ENCODE measurements around the gene CFAP47. TPM values are rescaled to one million over a fixed set of nuclear protein-coding genes. Genes with fewer than 3 reads are reported as not detected.

The CFAP47 gene
- total and polyA plus RNA-seq, 2 of the 4 experiments (the other 2 are of a cell fraction) = not detected

DNA sequence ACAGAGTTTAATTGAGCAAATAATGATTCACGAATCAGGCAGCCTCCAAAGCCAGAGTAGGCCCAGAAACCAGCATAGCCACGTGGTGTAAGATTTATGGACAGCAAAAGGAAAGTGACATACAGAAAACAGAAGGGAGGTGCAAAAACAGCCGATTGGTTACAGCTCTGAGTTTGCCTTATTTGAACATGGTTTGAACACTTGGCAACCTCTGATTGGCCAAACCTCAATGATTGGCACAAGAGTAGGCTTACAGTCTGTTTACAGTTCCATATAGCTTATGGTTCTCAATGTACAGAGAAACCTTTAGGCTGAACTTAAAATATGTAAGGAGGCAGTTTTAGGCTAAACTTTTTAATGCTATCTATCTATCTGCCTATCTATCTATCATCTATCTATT lies 394.8 kb downstream of the CFAP47 start:
- no TSS peak for BruUV-seq (replicated peaks)
- Histone ChIP-seq H2AK5ac (ENCODE audit: low read depth, low read length) (no peak overlapping the region), H3K4ac (ENCODE audit: low read depth, low read length) (no peak overlapping the region), H3K9ac (ENCODE audit: low read depth, low read length) (no peak overlapping the region), H2AK9ac (replicated peaks; ENCODE audit: low read depth, low read length, poor library complexity) (no peak overlapping the region), H3K36me3 (ENCODE audit: control insufficient read depth, insufficient read depth, low read length) (no peaks in the 10 kb centered on the region), H3K27ac (ENCODE audit: insufficient read depth, low read length) (no peak overlapping the region), H3K4me3 (ENCODE audit: insufficient read depth, low read depth, low read length) (no peak overlapping the region), H3K79me1 (ENCODE audit: low read depth in 1 of 2, low read length in 2 of 2) (no peaks in the 10 kb centered on the region), H3K27me3 (ENCODE audit: control insufficient read depth, insufficient read depth, low read length) (no peaks in the 10 kb centered on the region), H3K9me1 (ENCODE audit: insufficient read depth, low read length) (no peaks in the 10 kb centered on the region), H4K20me1 (ENCODE audit: insufficient read depth, low read length) (no peaks in the 10 kb centered on the region), H3K4me2 (ENCODE audit: low read depth, low read length) (no peak overlapping the region), H3K9me3 (ENCODE audit: control insufficient read depth, insufficient read depth, low read length) (no peaks in the 10 kb centered on the region), H2AFZ (replicated peaks; ENCODE audit: low read length, poor library complexity) (no peak overlapping the region), H3K23ac (ENCODE audit: low read depth, low read length) (no peak overlapping the region), H2BK120ac (ENCODE audit: low read depth, low read length) (no peak overlapping the region), H4K8ac (ENCODE audit: low read depth in 2 of 2, low read length in 2 of 2) (no peak overlapping the region), H3K56ac (ENCODE audit: extremely low read depth, insufficient read depth, low read length) (no peak overlapping the region), H3K14ac (replicated peaks; ENCODE audit: low read depth, low read length) (no peak overlapping the region), H3K4me1 (ENCODE audit: control insufficient read depth, insufficient read depth, low read length) (no peaks in the 10 kb centered on the region), H4K91ac (ENCODE audit: insufficient read depth, low read depth, low read length) (no peak overlapping the region), H2BK15ac (ENCODE audit: low read depth, low read length) (no peak overlapping the region), H2BK5ac (ENCODE audit: low read depth, low read length, poor library complexity, severe bottlenecking) (no peak overlapping the region), H3K18ac (ENCODE audit: low read depth, low read length) (no peak overlapping the region), H2BK20ac (ENCODE audit: low read depth, low read length) (no peak overlapping the region), H4K5ac (ENCODE audit: low read depth, low read length) (no peak overlapping the region)
- ATAC-seq (ENCODE audit: low read depth) (no peak), DNase-seq (no peak)
- in situ Hi-C loops (cut with MboI; ENCODE audit: low sequenced_read_pairs) = no loop called here
- intact Hi-C loops (cut with micrococcal nuclease) = no loop called here
- TF ChIP-seq NFE2L2 (IDR thresholded peaks at IDR 0.05; ENCODE audit: low read depth, low read length) = no peak
- TF ChIP-seq BHLHE40 (IDR thresholded peaks at IDR 0.05; ENCODE audit: low read depth, low read length) = no peak
- no peak for TF ChIP-seq RFX5 (IDR thresholded peaks at IDR 0.05; ENCODE audit: low read depth, low read length)
- TF ChIP-seq POLR2A (IDR thresholded peaks at IDR 0.05; ENCODE audit: low read depth, low read length) = no peak
- no peak for TF ChIP-seq RAD21 (IDR thresholded peaks at IDR 0.05; ENCODE audit: low read length)
- TF ChIP-seq, protein P1, sequence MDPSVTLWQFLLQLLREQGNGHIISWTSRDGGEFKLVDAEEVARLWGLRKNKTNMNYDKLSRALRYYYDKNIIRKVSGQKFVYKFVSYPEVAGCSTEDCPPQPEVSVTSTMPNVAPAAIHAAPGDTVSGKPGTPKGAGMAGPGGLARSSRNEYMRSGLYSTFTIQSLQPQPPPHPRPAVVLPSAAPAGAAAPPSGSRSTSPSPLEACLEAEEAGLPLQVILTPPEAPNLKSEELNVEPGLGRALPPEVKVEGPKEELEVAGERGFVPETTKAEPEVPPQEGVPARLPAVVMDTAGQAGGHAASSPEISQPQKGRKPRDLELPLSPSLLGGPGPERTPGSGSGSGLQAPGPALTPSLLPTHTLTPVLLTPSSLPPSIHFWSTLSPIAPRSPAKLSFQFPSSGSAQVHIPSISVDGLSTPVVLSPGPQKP (IDR thresholded peaks at IDR 0.05; ENCODE audit: borderline replicate concordance, low read depth, low read length) = no peak
- TF ChIP-seq, protein P2, sequence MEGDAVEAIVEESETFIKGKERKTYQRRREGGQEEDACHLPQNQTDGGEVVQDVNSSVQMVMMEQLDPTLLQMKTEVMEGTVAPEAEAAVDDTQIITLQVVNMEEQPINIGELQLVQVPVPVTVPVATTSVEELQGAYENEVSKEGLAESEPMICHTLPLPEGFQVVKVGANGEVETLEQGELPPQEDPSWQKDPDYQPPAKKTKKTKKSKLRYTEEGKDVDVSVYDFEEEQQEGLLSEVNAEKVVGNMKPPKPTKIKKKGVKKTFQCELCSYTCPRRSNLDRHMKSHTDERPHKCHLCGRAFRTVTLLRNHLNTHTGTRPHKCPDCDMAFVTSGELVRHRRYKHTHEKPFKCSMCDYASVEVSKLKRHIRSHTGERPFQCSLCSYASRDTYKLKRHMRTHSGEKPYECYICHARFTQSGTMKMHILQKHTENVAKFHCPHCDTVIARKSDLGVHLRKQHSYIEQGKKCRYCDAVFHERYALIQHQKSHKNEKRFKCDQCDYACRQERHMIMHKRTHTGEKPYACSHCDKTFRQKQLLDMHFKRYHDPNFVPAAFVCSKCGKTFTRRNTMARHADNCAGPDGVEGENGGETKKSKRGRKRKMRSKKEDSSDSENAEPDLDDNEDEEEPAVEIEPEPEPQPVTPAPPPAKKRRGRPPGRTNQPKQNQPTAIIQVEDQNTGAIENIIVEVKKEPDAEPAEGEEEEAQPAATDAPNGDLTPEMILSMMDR (conservative IDR thresholded peaks at IDR 0.05; ENCODE audit: low read depth, low read length) = no peak
- TF ChIP-seq SMC3 (IDR thresholded peaks at IDR 0.05; ENCODE audit: low read depth, low read length) = no peak
- no peak for TF ChIP-seq CHD1 (IDR thresholded peaks at IDR 0.05; ENCODE audit: low read depth, low read length)
- no peak for TF ChIP-seq MAFK (IDR thresholded peaks at IDR 0.05; ENCODE audit: low read depth, low read length)
- TF ChIP-seq, protein P3, sequence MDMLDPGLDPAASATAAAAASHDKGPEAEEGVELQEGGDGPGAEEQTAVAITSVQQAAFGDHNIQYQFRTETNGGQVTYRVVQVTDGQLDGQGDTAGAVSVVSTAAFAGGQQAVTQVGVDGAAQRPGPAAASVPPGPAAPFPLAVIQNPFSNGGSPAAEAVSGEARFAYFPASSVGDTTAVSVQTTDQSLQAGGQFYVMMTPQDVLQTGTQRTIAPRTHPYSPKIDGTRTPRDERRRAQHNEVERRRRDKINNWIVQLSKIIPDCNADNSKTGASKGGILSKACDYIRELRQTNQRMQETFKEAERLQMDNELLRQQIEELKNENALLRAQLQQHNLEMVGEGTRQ (IDR thresholded peaks at IDR 0.05; ENCODE audit: low read depth, low read length) = no peak
- TF ChIP-seq MAZ (IDR thresholded peaks at IDR 0.05; ENCODE audit: borderline replicate concordance, low read depth, low read length) = no peak
- 17% methylated on average over 1 of the region's 3 CpGs; no CpG with 5 or more reads in 1 of the 2 experiments for WGBS, 2 experiments (ENCODE audit: extremely low coverage in 2 of 2, insufficient read length in 1 of 2)
- CTCF ChIA-PET = no interaction called here
- dilution Hi-C loops (cut with HindIII; ENCODE audit: low sequenced_read_pairs, unreplicated experiment) = no loop called here
- POLR2A ChIA-PET (ENCODE audit: unreplicated experiment) = no interaction called here

All from IMR-90 (cell line).